K562 (cell line): ENCODE measurements around the gene KIF24. TPM values are rescaled to one million over a fixed set of nuclear protein-coding genes. Genes with fewer than 3 reads are reported as not detected.

Experiments
- ATAC-seq: fragments of 200-7000 bp; cut with Tn5 transposase; 3 replicates; pipeline ENCODE4 v1.9.1; 2020; ENCODE audit warnings: moderate library complexity
- BruUV-seq: library from RNA; stranded (reverse); fragments of 400-500 nt; replicated peaks from 2 replicates; lab custom pipeline; 2021; lab: Mats Ljungman, UMichigan
- CTCF ChIA-PET: fragments of 300-600 bp; formaldehyde crosslinking; extraction: SDS; loops from one replicate; lab custom pipeline; 2021; ENCODE audit warnings: low intra/inter-chr PET ratio; lab: Yijun Ruan, JAX
- POLR2A ChIA-PET: fragments of 300-600, 350-650 bp; sonication (Branson Sonifier 250); formaldehyde crosslinking; extraction: SDS; loops from one replicate; lab custom pipeline; 2021; ENCODE audit warnings: antibody characterized with exemption, inconsistent platforms; lab: Yijun Ruan, JAX
- DNase-seq, 4 experiments: peaks; one replicate each; pipeline versions ENCODE4 v3.0.0 to v3.0.0-alpha.2; 2011 to 2018; ENCODE audit warnings: low spot score in 3 of 4, mixed read lengths in 3 of 4; ENCODE audit errors: extremely low read depth in 1 of 4
- FAIRE-seq: peaks from 2 replicates; lab custom pipeline; 2011; peaks lifted over from hg19 to GRCh38; lab: Jason Lieb, UNC
- H2AFZ ChIP-seq: 2 replicates; pipeline ENCODE4 v1.6.0; 2011; ENCODE audit warnings: low read depth, low read length, control low read depth, inconsistent platforms
- H3K27ac ChIP-seq: fragments of 200-600 bp; 3 replicates; pipeline ENCODE4 v1.8.0; 2011; ENCODE audit warnings: low read depth, mild to moderate bottlenecking, control low read depth, inconsistent platforms, low read length, moderate library complexity, mixed read lengths; ENCODE audit errors: extremely low read depth
- H3K27me3 ChIP-seq, 2 experiments: fragments of 300-600 bp in 1 of 2; 2 replicates in 1 of 2; 3 replicates in 1 of 2; pipeline versions ENCODE4 v1.6.0 to v1.8.0; 2011; ENCODE audit warnings: inconsistent platforms in 2 of 2, low read length in 2 of 2, mild to moderate bottlenecking in 1 of 2, mixed read lengths in 1 of 2, moderate library complexity in 1 of 2; ENCODE audit not compliant: control insufficient read depth in 2 of 2, insufficient read depth in 2 of 2
- H3K36me3 ChIP-seq: fragments of 300-600 bp; 3 replicates; pipeline ENCODE4 v1.8.0; 2011; ENCODE audit warnings: mild to moderate bottlenecking, low read length, inconsistent platforms; ENCODE audit not compliant: control insufficient read depth, insufficient read depth
- H3K4me1 ChIP-seq, 2 experiments: fragments of 200-600 bp in 1 of 2; replicated peaks in 1 of 2; 2 replicates in 1 of 2; 3 replicates in 1 of 2; pipeline versions ENCODE4 v1.5.1 to v1.8.0; 2011; ENCODE audit warnings: inconsistent platforms in 2 of 2, low read length in 2 of 2, mild to moderate bottlenecking in 1 of 2, mixed read lengths in 1 of 2, moderate library complexity in 1 of 2; ENCODE audit not compliant: control insufficient read depth in 2 of 2, insufficient read depth in 2 of 2
- H3K4me2 ChIP-seq: 2 replicates; pipeline ENCODE4 v1.6.1; 2011; ENCODE audit warnings: low read length, control low read depth, inconsistent platforms, mixed read lengths; ENCODE audit not compliant: insufficient read depth
- H3K4me3 ChIP-seq: fragments of 200-600 bp; sonication (generic), shearing (Covaris generic); 2 replicates; pipeline ENCODE4 v1.5.1; 2016; ENCODE audit warnings: control low read depth, inconsistent platforms
- H3K79me2 ChIP-seq: fragments of 200-600 bp; 3 replicates; pipeline ENCODE4 v1.8.0; 2011; ENCODE audit warnings: low read length, inconsistent platforms; ENCODE audit not compliant: control insufficient read depth, insufficient read depth
- H3K9ac ChIP-seq, 2 experiments: 2 replicates each; pipeline versions ENCODE4 v1.6.0 to v1.6.1; 2011; ENCODE audit warnings: low read depth in 2 of 2, low read length in 2 of 2, control low read depth in 1 of 2, inconsistent platforms in 1 of 2, mild to moderate bottlenecking in 1 of 2, mixed read lengths in 1 of 2; ENCODE audit not compliant: insufficient read depth in 1 of 2
- H3K9me1 ChIP-seq: one replicate; pipeline ENCODE4 v1.6.0; 2011; ENCODE audit warnings: inconsistent platforms, mild to moderate bottlenecking, low read length, moderate library complexity; ENCODE audit not compliant: control insufficient read depth, insufficient read depth
- H3K9me3 ChIP-seq: replicated peaks from 2 replicates; pipeline ENCODE4 v1.5.1; 2011; ENCODE audit warnings: low read depth, low read length, inconsistent platforms; ENCODE audit not compliant: control insufficient read depth, insufficient read depth
- H4K20me1 ChIP-seq: replicated peaks from 2 replicates; pipeline ENCODE4 v1.6.1; 2011; ENCODE audit warnings: low read length, inconsistent platforms, mixed read lengths; ENCODE audit not compliant: control insufficient read depth, insufficient read depth
- ATF6 ChIP-seq: sonication (generic); formaldehyde crosslinking; IDR thresholded peaks from 2 replicates; pipeline ENCODE4 v1.4.0; 2020; ENCODE audit warnings: mild to moderate bottlenecking, missing genetic modification reagents
- DNMT1 ChIP-seq: fragments of 450-650 bp; IDR thresholded peaks from 2 replicates; pipeline ENCODE4 v1.6.1; 2016; ENCODE audit warnings: antibody characterized with exemption, mild to moderate bottlenecking
- ELK3 ChIP-seq: fragments of 450-650 bp; formaldehyde crosslinking; IDR thresholded peaks from 2 replicates; pipeline ENCODE4 v1.4.0; 2020; ENCODE audit warnings: mild to moderate bottlenecking
- EP300 ChIP-seq: IDR thresholded peaks from 2 replicates; pipeline ENCODE4 v1.6.1; 2012; ENCODE audit warnings: low read length, improper control_type of control experiment
- GATAD2A ChIP-seq: fragments of 450-650 bp; IDR thresholded peaks from 2 replicates; pipeline ENCODE4 v1.6.1; 2017
- HDAC1 ChIP-seq, 2 experiments: fragments of 450-650 bp; IDR thresholded peaks; 2 replicates each; pipeline ENCODE4 v1.6.1; 2016 to 2017; ENCODE audit warnings: inconsistent platforms in 1 of 2, mild to moderate bottlenecking in 1 of 2, moderate library complexity in 1 of 2
- MCM3 ChIP-seq: fragments of 450-650 bp; IDR thresholded peaks from 2 replicates; pipeline ENCODE4 v1.6.1; 2016
- REST ChIP-seq, 2 experiments: fragments of 450-650 bp; formaldehyde crosslinking in 1 of 2; IDR thresholded peaks; 2 replicates each; pipeline versions ENCODE4 v1.4.0 to v1.6.1; 2014 to 2020; ENCODE audit warnings: mild to moderate bottlenecking in 2 of 2, borderline replicate concordance in 1 of 2, low read depth in 1 of 2
- SAFB ChIP-seq: fragments of 200-400 bp; formaldehyde crosslinking; IDR thresholded peaks from 2 replicates; pipeline ENCODE4 v1.6.1; 2017; ENCODE audit warnings: low read depth, low read length, borderline replicate concordance
- SMAD1 ChIP-seq: fragments of 150-350 bp; IDR thresholded peaks from 2 replicates; pipeline ENCODE4 v1.6.1; 2014; ENCODE audit warnings: low read length, low read depth; ENCODE audit not compliant: partially characterized antibody
- ZNF12 ChIP-seq: sonication (generic); formaldehyde crosslinking; IDR thresholded peaks from 2 replicates; pipeline ENCODE4 v1.4.0; 2020; ENCODE audit warnings: mild to moderate bottlenecking, missing genetic modification reagents
- ZNF75A ChIP-seq: fragments of 450-650 bp; formaldehyde crosslinking; IDR thresholded peaks from 2 replicates; pipeline ENCODE4 v1.4.0; 2020; ENCODE audit warnings: mild to moderate bottlenecking
- WGBS: fragments of 100-300 bp; shearing (Covaris generic); methylation state at CpG from one replicate; pipeline ENCODE4 v1.1.6; 2016; ENCODE audit warnings: low coverage, mixed read lengths; ENCODE audit not compliant: insufficient coverage; ENCODE audit errors: missing lambda C conversion rate; 5-methylcytosine and 5-hydroxymethylcytosine counted together
- in situ Hi-C: fragments of 300-500 bp; cut with MboI; formaldehyde crosslinking; loops from 4 replicates; pipeline ENCODE4 v1.15.0; 2018; ENCODE audit warnings: inconsistent platforms, mixed read lengths
- intact Hi-C: fragments of 100-400 bp; cut with micrococcal nuclease; formaldehyde crosslinking; loops from 2 replicates; pipeline ENCODE4 v1.14.2; 2022
- polyA plus RNA-seq, 8 experiments: library from polyadenylated mRNA; depleted of rRNA in 4 of 8; stranded (reverse) in 5 of 8; unstranded in 3 of 8; fragments of >200 nt; fragmentation: Nextera tagmentation in 2 of 8; fragmentation: Illumina TruSeq in 1 of 8; extraction: Ambion mirVana in 2 of 8; extraction: Trizol in 1 of 8; gene quantifications; 2 replicates each; pipeline versions ENCODE4 v1.2.1 to v1.2.3, GENCODE V29; 2011 to 2014; ENCODE audit warnings: inconsistent platforms in 1 of 8, missing spikeins in 1 of 8
- total RNA-seq, 7 experiments: library from RNA; depleted of rRNA in 6 of 7; stranded (reverse); fragments of >200 nt in 6 of 7; fragmentation: Illumina TruSeq in 2 of 7; extraction: Trizol in 2 of 7; gene quantifications; 2 replicates each; pipeline versions ENCODE4 v1.2.1 to v1.2.3, GENCODE V29; 2011 to 2021; ENCODE audit warnings: low replicate concordance in 1 of 7

KIF24 gene
- total and polyA plus RNA-seq, 9 of the 15 experiments (the other 6 are each of a cell fraction or from before 2014, with no cell fraction given), result 0.63 to 5.8 (median 4.4) TPM

GRCh38 chr9:34374905-34375552, 46.0 kb upstream of the KIF24 start:
- Histone ChIP-seq H3K9me1 (no peaks in the 10 kb centered on the region), H3K4me3 (no peak overlapping the region), H3K4me1 (peaks cover 1 to 25% of the 10 kb centered on the region in 2 experiments; a peak in 4 of 5 replicates), H3K27me3 (no peaks in the 10 kb centered on the region), H3K9me3 (no peaks in the 10 kb centered on the region), H4K20me1 (no peaks in the 10 kb centered on the region), H3K4me2 (no peak overlapping the region), H3K79me2 (no peaks in the 10 kb centered on the region), H3K9ac (no peak overlapping the region), H2AFZ (no peak overlapping the region), H3K36me3 (no peaks in the 10 kb centered on the region), H3K27ac (no peak overlapping the region)
- in situ Hi-C loops, result no loop called here
- CTCF ChIA-PET, result no interaction called here
- ATAC-seq (no peak), FAIRE-seq (no peak), DNase-seq (no peak)
- 25% methylated on average over 5 of the region's 5 CpGs for WGBS
- intact Hi-C loops, result no loop called here
- no TSS peak for BruUV-seq
- POLR2A ChIA-PET, result no interaction called here
- TF ChIP-seq ATF6 (CRISPR knock-in tag), result no peak
- no peak for TF ChIP-seq ZNF75A (CRISPR knock-in tag)
- no peak for TF ChIP-seq EP300
- TF ChIP-seq REST (IDR thresholded peaks at IDR 0.05; ENCODE audit: borderline replicate concordance), result no peak
- TF ChIP-seq REST (CRISPR knock-in tag; IDR thresholded peaks at IDR 0.05; ENCODE audit: low read depth), result no peak
- no peak for TF ChIP-seq ZNF12
- no peak for TF ChIP-seq DNMT1
- TF ChIP-seq MCM3, result no peak
- no peak for TF ChIP-seq ELK3 (CRISPR knock-in tag)
- no peak for TF ChIP-seq HDAC1 (IDR thresholded peaks at IDR 0.05)
- TF ChIP-seq SAFB, result no peak
- no peak for TF ChIP-seq SMAD1
- TF ChIP-seq GATAD2A, result no peak
